Measurements from ENCODE around the gene COX19. TPM values are rescaled to one million over a fixed set of nuclear protein-coding genes. Genes with fewer than 3 reads are reported as not detected.

COX19 gene
- total and polyA plus RNA-seq, 4 donors: 5.6 to 17.0 (median 8.0) TPM

DNA sequence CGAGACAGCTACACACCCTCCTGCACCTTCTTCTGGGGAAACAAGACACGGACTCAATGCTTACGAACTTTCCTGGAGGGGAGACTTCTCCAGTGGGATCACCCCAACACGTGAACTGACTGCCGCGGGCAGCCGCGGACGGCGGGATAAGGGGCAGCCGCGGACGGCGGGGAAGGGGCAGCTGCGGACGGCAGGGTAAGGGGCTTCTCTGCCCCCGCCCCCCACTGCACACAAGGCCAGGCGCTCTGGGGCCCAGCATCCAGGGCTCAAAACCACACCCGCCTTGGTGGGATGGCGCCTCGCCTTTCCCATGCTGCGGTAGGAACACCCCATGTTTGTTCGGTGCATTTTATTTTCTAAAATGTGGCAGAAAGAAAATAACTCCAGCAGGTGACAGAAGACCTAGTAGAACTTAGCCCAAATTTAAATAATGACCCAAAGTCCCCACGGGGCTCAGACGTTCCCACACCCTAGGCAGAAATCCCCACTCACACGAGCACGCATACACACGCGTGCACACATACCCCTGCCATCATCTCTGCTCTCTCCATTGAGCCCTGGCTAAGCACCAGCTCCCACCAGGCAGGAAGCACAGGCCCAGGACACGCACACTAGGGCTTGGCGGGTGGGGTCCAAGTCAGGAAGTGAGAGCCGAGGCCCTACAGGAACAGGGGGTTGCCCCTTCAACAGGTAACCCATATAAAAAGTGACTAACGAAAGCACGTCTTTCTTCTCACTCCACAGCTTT is 42.4 kb upstream of the COX19 start:
- peaks cover 0 to 15% (median 4%) of the 10 kb centered on the region in 4 donors for H3K36me3 ChIP-seq (ENCODE audit: control insufficient read depth in 4 of 4, insufficient read depth in 4 of 4, low read length in 4 of 4)
- no peak for DNase-seq

DNA sequence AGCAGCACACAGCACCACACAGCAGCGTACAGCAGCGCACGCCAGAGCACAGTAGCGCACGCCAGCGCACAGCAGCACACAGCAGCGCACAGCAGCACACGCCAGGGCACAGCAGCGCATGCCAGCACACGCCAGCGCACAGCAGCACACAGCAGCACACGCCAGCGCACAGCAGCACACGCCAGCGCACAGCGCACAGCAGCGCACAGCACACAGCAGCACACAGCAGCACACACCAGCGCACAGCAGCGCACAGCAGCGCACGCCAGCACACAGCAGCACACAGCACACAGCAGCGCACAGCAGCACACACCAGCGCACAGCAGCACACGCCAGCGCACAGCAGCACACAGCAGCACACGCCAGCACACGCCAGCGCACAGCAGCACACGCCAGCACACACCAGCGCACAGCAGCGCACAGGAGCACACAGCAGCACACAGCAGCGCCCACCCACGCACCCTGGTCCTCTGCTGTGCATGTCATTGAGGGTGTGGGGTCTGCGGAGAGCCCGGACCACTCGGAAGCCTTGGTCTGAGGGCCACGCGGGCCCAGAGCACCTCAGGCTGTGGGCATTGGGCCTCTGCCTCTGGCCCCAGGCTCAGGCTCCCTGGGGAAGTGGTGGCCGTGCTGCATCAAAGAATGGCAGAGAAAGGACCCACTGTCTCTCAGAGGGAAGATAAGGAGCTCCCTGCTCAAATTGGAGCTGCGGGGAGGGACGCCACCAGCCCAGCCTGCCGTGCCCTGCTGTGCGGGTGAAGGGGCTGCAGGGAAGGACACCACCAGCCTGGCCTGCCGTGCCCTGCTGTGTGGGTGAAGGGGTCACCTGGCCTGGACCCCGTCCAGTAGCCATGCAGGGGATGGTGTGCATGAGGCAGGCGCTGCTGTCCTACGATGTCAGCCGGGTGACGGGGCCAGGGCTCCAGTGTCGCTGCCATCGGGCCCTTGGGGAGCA is 41.5 kb upstream of the COX19 start:
- H3K4me3 ChIP-seq: no peak overlapping the region
- DNase-seq (no peak), ATAC-seq (ENCODE audit: insufficient read depth, low FRiP score) (no peak)
- no peak overlapping the region for H3K27ac ChIP-seq (ENCODE audit: low read depth in 1 of 2, low read length in 1 of 2)
- no peaks in the 10 kb centered on the region for H3K9me3 ChIP-seq (ENCODE audit: control insufficient read depth in 4 of 4, insufficient read depth in 3 of 4, low read length in 3 of 4)
- H3K9ac ChIP-seq (ENCODE audit: insufficient read depth in 1 of 2, low read length in 2 of 2): no peak overlapping the region
- WGBS, 2 donors: 91 to 97% methylated on average over 40 to 51 of the region's 51 CpGs
- TF ChIP-seq, protein P1, sequence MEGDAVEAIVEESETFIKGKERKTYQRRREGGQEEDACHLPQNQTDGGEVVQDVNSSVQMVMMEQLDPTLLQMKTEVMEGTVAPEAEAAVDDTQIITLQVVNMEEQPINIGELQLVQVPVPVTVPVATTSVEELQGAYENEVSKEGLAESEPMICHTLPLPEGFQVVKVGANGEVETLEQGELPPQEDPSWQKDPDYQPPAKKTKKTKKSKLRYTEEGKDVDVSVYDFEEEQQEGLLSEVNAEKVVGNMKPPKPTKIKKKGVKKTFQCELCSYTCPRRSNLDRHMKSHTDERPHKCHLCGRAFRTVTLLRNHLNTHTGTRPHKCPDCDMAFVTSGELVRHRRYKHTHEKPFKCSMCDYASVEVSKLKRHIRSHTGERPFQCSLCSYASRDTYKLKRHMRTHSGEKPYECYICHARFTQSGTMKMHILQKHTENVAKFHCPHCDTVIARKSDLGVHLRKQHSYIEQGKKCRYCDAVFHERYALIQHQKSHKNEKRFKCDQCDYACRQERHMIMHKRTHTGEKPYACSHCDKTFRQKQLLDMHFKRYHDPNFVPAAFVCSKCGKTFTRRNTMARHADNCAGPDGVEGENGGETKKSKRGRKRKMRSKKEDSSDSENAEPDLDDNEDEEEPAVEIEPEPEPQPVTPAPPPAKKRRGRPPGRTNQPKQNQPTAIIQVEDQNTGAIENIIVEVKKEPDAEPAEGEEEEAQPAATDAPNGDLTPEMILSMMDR (IDR thresholded peaks at IDR 0.05; ENCODE audit: control extremely low read depth, extremely low read depth): no peak
- peaks cover 0 to 11% (median 4%) of the 10 kb centered on the region in 4 donors for H3K36me3 ChIP-seq (ENCODE audit: control insufficient read depth in 4 of 4, insufficient read depth in 4 of 4, low read length in 4 of 4)
- H3K27me3 ChIP-seq (ENCODE audit: control insufficient read depth in 3 of 3, insufficient read depth in 3 of 3, low read length in 2 of 3): no peaks in the 10 kb centered on the region
- H3K4me1 ChIP-seq (ENCODE audit: control insufficient read depth in 5 of 5, insufficient read depth in 5 of 5, low read length in 5 of 5): peaks cover 0 to 3% (median 0%) of the 10 kb centered on the region in 5 donors

More for the DNA sequence above, 42.4 kb upstream of the COX19 start:
- H3K9ac ChIP-seq (ENCODE audit: insufficient read depth in 1 of 2, low read length in 2 of 2): no peak overlapping the region
- H3K4me1 ChIP-seq (ENCODE audit: control insufficient read depth in 5 of 5, insufficient read depth in 5 of 5, low read length in 5 of 5): peaks cover 0 to 3% (median 0%) of the 10 kb centered on the region in 5 donors
- ATAC-seq (ENCODE audit: insufficient read depth, low FRiP score): no peak
- H3K9me3 ChIP-seq (ENCODE audit: control insufficient read depth in 4 of 4, insufficient read depth in 3 of 4, low read length in 3 of 4): no peaks in the 10 kb centered on the region
- TF ChIP-seq, protein P1 (IDR thresholded peaks at IDR 0.05; ENCODE audit: control extremely low read depth, extremely low read depth): no peak
- no peak overlapping the region for H3K4me3 ChIP-seq
- H3K27me3 ChIP-seq (ENCODE audit: control insufficient read depth in 3 of 3, insufficient read depth in 3 of 3, low read length in 2 of 3): no peaks in the 10 kb centered on the region
- 95% methylated on average over 34 of the region's 34 CpGs for WGBS, 2 donors
- no peak overlapping the region for H3K27ac ChIP-seq (ENCODE audit: low read depth in 1 of 2, low read length in 1 of 2)

GRCh38 chr7:1015196-1016121 is 40.1 kb upstream of the COX19 start:
- 76 to 82% methylated on average over 26 to 28 of the region's 28 CpGs for WGBS, 2 donors
- ATAC-seq (ENCODE audit: insufficient read depth, low FRiP score) (no peak), DNase-seq (no peak)

More at GRCh38 chr7:1015196-1016121, 40.1 kb upstream of the COX19 start:
- peaks cover 0 to 5% (median 2%) of the 10 kb centered on the region in 4 donors for H3K36me3 ChIP-seq (ENCODE audit: control insufficient read depth in 4 of 4, insufficient read depth in 4 of 4, low read length in 4 of 4)
- H3K4me1 ChIP-seq (ENCODE audit: control insufficient read depth in 5 of 5, insufficient read depth in 5 of 5, low read length in 5 of 5): peaks cover 0 to 3% (median 0%) of the 10 kb centered on the region in 5 donors
- H3K4me3 ChIP-seq: no peak overlapping the region
- H3K27me3 ChIP-seq (ENCODE audit: control insufficient read depth in 3 of 3, insufficient read depth in 3 of 3, low read length in 2 of 3): no peaks in the 10 kb centered on the region
- H3K9ac ChIP-seq (ENCODE audit: insufficient read depth in 1 of 2, low read length in 2 of 2): no peak overlapping the region
- TF ChIP-seq, protein P1 (IDR thresholded peaks at IDR 0.05; ENCODE audit: control extremely low read depth, extremely low read depth): no peak
- no peak overlapping the region for H3K27ac ChIP-seq (ENCODE audit: low read depth in 1 of 2, low read length in 1 of 2)
- H3K9me3 ChIP-seq (ENCODE audit: control insufficient read depth in 4 of 4, insufficient read depth in 3 of 4, low read length in 3 of 4): no peaks in the 10 kb centered on the region

All from lung (tissue), 12 donors.